Left renal cortex interstitium (tissue), 4 donors: ENCODE results near the gene ANO2. TPM values are rescaled to one million over a fixed set of nuclear protein-coding genes. Genes with fewer than 3 reads are reported as not detected.
"Not testable (repeated sequence)": the region's sequence is repeated elsewhere in the genome, so short reads cannot be mapped to it uniquely, and the experiment has no call there.

Experiments
- DNase-seq, 4 donors: peaks; one replicate each; pipeline ENCODE4 v3.0.0-alpha.2; 2013; ENCODE audit warnings: low read depth in 4 of 4, low spot score in 2 of 4, missing footprints in 1 of 4
- polyA plus RNA-seq, 4 donors: library from polyadenylated mRNA; unstranded; fragments of 120-200 nt; gene quantifications; one replicate each; pipeline ENCODE4 v1.2.1, GENCODE V29; 2013; ENCODE audit not compliant: insufficient read length in 4 of 4

Gene ANO2
- polyA plus RNA-seq, 4 donors: 3.5 to 5.5 (median 4.1) TPM

DNA sequence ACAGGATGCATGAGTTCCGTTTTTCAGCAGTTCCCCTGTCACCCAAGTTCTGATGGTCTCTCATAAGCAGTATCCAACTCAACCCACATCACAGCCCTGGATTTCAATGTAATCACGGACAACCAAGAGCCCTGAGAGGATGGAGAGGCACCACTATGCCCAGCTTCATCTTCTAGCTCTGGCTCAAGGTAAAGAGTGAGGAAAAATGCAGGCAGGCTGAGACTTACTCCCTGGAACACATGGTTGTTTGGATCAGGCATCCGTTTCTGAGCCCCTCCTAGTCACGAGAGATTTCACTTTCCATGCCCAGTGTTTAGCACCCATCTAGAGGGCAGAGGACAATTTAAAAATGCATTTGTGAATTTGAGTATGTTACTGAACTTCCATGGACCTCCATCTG is 45.0 kb downstream of the ANO2 start:
- DNase-seq: no peak

DNA sequence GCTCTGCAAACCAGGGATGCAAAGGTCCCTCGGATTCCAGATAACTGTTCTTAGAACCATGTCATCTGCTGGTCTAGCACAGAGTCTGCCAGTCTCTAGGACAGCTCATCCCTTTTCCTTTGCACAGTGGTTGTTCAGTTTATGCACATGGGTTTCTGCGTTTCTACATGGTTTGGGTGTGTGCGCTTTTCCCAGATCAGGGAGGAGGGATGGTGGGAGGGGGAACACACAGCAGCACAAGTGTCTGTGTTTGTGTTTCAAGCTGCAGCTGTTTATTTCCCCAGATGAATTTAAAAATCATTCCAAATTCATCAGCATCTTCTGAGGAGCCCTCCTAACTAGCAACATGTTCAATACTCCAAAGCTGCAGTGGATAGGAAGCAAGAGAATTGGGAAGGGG is 45.4 kb downstream of the ANO2 start:
- DNase-seq: no peak

DNA sequence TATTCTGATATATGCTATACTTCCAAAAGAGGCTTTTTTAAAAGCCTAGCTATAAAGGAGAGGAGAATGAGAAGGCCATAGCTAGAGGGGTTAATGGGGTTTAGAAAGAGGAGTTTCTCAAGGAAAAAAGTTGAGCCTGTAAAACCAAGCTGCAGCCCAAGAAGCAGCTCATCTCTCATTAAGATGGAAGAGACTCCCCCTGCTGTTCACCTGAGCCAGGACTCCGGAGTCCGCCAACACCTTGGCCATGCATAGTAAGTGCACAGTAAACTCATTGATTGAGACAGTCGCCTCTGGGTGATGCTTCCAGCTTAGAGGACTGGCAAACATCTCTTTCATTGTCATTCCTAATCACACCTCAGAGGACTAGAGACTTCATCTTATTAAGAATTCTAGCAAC is 46.2 kb downstream of the ANO2 start:
- no peak for DNase-seq

DNA sequence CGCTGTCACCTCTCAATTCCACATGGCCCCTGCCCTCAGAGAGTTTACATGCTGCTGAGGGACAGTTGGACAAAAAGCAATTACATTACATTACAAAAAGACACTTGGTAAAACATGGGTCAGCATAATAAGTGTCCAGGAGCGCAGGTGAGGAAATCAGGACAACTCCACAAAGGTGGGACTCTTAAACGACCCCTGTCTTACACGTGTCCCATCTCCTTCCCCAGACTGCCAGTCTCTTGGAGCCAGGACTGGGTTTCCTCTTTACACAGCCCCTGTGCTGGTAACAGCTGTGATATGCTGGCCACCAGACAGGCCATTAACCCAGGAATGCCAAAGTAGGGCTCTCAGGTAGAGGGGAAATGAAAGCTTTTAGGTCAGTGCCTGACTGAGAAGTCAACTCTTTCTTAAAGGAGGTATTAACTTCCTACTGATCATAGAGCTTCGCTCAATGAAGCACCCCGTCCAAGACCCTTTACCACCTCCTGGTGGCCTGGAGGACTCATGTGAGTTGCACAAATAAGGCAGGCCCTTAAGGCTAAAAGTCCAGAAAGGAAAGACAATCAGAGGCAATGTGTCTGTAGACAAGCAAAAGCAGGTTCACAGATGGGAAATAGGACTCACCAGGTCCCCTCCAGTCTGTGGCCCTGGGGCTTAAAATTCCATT is 55.5 kb downstream of the ANO2 start:
- DNase-seq: no peak

DNA sequence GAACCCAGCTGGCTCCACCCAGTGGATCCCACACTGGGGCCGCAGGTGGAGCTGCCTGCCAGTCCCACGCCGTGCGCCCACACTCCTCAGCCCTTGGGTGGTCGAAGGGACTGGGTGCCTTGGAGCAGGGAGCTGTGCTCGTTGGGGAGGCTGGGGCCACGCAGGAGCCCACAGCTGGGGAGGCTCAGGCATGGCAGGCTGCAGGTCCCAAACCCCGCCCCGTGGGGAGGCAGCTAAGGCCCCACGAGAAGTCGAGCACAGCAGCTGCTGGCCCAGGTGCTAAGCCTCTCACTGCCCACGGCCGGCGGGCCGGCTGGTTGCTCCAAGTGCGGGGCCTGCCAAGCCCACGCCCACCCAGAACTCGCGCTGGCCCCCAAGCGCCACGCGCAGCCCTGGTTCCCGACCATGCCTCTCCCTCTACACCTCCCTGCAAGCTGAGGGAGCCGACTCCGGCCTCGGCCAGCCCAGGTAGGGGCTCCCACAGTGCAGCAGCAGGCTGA is 56.2 kb downstream of the ANO2 start:
- no peak for DNase-seq

DNA sequence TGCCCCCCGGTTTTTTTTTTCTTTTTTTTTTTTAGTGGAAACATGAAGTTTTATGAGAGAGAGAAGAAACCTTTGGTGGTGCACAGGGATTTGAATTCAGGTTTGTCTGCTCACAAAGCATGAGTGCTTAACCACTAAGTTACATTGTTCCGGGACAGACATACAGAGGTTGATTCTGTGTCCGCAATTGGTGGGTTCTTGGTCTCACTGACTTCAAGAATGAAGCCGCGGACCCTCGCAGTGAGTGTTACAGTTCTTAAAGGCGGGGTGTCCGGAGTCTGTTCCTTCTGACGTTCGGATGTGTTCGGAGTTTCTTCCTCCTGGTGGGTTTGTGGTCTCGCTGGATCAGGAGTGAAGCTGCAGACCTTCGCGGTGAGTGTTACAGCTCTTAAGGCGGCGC is 57.2 kb downstream of the ANO2 start:
- DNase-seq: not testable (repeated sequence)

DNA sequence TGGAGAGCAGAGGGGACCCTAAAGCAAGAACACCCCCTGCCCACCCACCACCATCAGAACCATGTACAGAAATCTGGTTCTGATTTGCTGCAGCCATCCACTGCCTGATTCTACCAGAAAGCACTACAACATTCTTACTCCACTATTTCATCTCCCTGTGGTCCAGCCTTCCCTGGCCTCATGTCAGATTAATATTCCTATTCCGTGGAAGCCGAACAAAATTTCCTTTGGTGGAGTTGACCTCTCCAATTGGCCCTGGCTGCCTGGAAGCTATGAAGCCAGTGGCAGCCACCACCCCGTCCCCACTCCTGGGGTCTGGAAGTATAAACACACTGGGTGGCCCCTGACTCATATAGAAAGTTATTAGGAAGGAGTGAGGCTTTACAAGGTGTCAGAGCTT is 60.2 kb downstream of the ANO2 start:
- no peak for DNase-seq

DNA sequence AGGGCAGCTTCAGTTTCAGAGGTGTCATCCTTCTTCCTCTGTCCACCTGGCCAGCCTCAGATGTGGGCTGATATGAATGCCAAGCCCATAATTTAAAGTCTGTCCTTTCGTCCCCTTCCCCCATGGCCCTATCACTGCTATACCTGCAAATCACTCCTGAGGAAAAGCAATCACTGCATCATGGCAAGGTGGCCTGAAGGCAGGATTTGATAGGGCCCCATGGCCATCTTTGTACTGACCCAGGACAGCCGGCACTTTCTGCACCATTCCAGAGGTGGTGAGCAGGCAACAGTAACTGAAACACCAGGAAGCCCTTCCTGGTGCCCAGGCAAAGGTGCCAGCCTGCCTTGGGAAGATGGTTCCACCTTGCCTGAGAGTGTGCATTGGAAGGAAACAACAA is 60.8 kb downstream of the ANO2 start:
- DNase-seq: no peak

DNA sequence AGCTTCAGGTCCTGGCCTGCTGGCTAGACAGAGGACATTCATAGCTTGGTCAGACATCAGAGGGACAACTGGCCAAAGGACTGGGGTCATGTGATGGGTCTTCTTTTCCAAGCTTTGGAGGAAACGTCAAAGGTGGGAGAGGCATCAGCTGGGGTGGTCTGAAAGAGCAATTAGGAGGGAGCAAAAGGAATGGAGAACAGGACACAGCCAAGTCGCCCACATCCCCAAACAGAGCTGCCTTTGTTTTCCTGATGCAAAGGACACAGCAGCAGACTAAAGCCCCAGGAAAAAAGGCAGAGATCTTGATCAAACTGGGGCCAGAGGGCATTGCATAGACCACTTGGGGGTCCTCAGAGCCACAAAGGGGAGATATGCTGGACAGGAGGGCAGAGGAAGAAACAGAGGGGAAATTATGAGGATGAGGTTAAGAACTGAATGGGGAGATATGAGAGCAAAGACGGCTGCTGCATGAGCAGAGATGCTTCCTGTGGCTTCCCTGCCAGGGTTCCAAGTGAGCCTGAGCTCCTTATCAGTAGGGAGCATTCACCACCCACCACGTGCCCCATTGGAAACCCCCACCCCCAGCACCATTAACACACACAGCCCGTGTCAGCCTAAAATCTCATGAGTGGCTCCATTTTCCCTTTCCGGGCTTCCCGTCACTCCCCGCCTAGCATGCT is 62.4 kb downstream of the ANO2 start:
- DNase-seq: no peak

DNA sequence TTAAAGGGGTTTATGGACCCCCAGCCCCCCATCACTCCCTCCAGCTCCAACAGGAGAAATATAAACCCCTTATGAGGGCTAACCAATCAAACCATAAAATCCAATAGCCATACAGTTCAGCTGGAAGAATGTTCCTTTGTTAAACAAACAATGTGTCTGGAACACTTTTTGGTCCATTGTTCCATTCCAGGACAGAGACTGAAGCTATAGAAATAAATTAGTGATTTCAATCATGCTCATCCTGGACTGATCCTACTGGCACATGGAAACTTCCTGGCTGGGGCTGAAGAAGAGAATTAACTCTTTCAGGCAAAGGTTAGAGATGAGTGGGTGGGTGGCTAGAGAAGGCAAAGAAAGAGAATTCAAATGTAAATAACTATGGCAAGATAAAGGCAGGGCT is 63.4 kb downstream of the ANO2 start:
- no peak for DNase-seq

DNA sequence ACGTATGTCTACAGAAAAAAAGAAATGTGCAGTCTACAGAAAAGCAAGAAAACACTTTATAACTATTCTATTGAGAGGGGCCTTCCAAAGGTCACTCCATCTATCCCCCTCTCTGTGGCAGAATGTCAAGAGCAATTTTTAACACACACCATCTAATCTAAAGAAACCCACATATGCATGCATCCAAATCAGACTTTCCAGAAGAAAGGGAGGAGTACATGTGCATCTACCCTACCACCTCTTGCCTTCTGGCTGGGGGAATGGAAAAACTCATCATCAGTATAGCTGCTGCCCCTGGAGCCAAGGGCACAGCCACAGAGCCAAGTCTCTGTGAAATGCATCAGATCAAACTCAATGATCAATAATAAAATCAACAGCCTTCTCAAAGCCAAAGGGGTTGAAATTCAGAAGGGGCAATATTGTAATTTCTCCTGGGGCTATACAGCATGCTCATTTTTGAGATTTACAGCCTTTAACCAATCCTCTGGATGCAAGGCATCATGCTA is 63.9 kb downstream of the ANO2 start:
- DNase-seq: no peak

DNA sequence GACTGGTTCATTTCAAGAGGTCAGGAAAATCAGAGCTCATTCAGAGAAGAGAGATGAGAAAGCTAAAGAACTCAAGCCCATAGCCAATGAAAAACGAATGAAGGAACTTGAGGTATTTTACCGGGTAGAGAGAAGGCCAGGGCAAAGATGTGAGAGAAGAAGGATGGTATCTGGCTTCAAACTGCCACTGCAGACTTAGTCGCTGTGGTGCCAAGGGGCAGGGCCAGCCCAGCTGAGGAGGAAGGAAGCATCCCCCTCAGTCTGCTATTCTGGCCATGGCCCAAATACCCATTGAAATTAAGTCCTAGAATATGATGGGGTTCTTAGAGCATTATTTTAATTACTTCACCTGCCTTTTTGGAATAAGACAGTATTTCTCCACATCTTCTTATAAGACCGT is 69.2 kb downstream of the ANO2 start:
- no peak for DNase-seq

DNA sequence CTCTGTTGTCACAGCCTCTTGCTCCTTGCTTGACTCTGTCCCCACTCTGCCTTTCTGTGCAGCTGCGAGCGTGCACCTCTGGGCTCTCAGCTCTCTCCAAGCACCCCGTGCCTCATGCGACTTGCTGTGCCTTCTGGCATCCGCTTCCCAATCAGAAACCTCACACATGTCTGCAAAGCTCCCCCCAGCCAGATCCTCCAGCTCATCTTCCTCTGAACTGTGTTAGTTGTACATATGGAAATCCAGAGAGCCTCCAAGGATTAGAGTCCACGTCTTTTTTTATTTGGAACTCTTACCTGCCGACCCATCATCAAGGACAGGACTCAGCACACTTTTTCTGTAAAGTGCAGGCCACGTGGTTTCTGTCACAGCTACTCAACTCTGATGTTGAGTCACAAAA is 70.5 kb downstream of the ANO2 start:
- no peak for DNase-seq

DNA sequence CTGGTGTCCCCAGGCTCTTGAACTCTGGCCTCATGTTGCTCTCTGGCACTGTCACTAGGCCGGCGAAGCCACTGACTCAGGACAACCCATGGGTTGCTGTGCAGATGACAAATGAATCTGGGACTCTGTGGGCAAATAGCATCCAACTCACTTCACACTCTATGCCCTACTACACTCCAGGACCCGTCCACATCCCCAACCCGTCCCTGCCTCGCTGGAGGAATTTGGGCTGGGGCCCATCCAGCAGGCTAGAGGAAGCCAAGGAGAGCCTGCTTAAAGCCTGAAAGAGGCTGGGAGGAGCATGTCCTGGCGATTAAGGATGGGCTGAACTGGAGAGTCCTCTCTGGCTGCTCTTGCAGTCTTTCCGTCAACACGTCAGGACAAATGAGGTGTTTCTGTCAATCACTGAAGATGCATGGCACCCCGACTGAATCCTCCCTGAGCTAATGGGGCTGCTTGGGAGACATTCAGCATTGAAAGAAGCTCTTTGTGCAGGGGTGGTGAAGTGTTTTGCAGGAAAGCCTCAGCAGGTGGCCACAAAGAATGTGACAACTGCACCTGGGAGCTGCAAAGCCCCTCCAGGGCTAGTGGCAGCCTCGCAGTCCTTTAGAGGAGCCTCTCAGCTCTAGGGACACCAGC is 71.7 kb downstream of the ANO2 start:
- no peak for DNase-seq

DNA sequence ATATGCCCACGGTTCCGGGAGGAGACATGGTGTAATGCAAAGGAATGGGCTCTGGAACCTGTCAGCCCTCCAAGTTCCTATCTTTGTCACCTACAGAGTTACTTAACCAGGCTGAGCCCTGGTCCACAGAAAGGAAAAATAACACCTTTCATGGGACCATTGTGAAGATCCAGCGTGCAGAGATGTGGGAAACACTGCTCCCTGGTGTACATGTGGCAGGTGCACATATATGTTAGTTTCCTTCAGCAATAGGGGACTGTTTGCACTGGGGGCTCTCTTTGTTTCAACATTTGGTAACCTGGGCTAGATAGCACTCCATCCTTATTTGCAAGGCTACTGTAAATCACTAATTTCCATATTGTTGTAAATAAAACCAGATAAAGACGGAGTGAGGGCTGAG is 72.3 kb downstream of the ANO2 start:
- no peak for DNase-seq

DNA sequence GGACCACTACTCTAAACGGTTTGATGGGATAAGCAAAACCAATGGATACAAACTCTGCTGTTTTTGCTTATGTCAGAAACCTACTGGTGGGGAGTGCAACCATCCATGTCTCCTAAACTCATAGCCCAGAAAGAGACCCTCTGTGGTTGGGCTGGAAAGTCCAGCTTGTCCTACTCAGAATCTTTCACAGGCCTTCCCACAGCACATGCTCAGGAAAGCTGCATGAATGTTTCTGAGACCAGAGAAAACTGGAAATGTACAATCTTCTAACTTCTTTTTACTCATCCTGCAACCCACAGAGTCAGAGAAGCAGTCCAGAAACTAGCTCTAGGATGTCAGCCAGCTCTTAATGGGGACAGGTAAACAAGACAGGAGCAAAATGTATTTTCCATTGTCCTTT is 73.3 kb downstream of the ANO2 start:
- no peak for DNase-seq

DNA sequence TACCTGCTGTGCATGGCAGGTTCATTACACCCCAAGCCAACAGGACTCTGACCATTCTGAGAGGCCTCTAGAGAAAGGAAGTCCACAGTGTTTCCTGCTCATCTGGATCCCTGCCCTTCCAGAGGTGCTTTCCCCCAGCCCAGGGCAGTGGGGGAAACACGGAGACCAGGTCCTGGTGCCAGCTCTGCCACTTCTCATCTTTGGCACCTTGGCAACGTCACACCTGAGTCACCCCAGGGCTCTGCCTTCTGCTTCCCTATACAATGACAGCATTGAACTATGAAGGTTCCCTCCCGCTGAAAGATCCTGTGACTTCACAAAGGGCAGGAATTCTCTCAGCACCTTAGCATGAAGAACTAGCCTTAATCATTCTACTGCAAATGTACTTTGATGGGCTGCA is 74.9 kb downstream of the ANO2 start:
- no peak for DNase-seq

DNA sequence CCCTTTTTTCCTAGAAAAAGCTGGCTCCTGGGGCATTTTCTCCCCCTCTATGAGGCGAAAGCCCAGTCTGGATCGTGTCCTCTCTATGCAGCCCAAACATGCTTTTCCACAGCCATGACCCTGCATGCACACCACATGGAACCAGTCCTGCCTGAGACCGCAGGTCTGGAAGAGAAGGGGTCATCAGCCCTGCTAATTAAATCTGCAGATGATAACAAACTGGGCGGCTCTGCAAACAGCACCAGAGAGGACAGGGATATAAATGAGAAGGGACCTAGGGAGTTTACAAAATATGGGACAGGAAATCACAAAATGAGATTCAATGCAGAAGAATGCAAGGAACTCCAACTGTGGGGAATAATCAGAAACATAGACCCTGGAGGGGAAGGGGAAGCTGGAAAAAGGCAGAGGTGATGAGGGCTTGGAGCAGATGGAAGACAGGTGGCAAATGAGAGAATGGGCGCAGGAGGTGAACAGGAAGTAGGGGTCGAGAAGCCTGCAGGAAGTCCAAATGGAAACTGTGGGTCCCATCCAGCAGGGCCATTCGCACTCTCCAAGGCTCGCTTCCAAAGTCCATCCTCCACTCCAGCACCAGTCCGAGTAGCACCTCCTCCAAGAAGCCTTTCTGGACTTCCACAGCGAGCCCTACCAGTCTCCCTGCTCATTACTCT is 76.3 kb downstream of the ANO2 start:
- DNase-seq: no peak

DNA sequence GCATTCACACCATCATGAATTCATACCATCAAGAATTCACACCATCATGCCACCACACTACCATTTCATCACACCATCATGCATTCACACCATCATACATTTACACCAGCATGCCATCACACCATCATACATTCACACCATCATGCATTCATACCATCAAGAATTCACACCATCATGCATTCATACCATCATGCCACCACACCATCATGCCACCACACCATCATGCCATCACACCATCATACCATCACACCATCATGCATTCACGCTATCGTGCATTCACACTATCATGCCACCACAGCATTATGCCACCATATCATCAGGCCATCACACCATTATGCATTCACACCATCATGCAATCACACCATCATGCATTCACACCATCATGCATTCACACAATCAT is 79.7 kb downstream of the ANO2 start:
- no peak for DNase-seq

DNA sequence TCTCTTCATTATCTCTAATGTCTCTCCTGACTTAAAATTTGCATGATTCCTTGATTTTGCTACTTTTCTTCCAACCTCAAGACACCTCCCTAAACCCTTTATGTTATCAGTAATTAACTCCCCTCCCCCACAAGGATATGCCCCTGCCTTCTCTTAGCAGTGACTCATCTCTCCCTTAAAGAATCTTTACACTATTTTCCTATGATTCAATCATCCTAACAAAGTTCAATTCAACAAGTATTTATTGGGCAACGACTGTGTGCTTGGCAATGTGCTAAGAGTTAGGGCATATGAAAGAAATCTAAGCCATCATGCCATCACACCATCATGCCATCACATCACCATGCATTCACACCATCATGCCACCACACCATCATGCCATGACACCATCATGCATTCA is 80.1 kb downstream of the ANO2 start:
- no peak for DNase-seq

DNA sequence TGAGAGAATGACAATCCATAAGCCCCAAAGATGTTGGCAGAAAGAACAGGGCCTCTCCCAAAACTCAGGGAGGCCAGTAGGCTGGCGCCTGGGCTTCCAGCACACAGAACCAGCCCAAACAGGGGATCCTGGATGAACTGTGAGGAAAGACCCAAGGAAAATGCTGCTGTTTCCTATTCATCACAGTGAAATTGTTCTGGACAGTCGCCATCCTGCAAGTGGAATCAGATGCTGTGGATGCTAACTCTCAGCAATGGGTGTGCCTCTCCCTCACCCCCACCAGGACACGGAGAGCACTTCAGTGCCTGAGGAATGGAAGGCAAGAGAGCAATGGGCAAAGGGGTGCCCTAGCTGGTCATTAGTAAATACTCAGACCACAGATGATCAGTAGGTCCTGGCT is 80.8 kb downstream of the ANO2 start:
- DNase-seq: no peak
